Measurements from ENCODE around the gene LFNG. TPM values are rescaled to one million over a fixed set of nuclear protein-coding genes. Genes with fewer than 3 reads are reported as not detected.

LFNG gene
- 0.76 and 4.3 TPM in 2 replicates for total RNA-seq (2011; cell fraction: chromatin; rRNA removed; ENCODE audit: low replicate concordance)
- total RNA-seq (2011; cell fraction: nucleolus; rRNA removed) = 3.6 and 4.7 TPM in 2 replicates
- 2.0 and 2.1 TPM in 2 replicates for total RNA-seq (2011; cell fraction: nucleoplasm; rRNA removed)
- total RNA-seq (2014; rRNA removed) = 0.49 and 0.73 TPM in 2 replicates
- total RNA-seq (2014; rRNA removed; fragmentation: Illumina TruSeq; extraction: Trizol) = 0.18 and 0.22 TPM in 2 replicates
- 0.25 and 0.30 TPM in 2 replicates for total RNA-seq (2015; rRNA removed; fragmentation: Illumina TruSeq; extraction: Trizol)
- 0.81 and 0.89 TPM in 2 replicates for total RNA-seq (2021)
- 0.86 and 1.2 TPM in 2 replicates for polyA plus RNA-seq (2011; rRNA removed)
- 1.4 and 2.5 TPM in 2 replicates for polyA plus RNA-seq (2011; cell fraction: cytosol; rRNA removed)
- 4.7 and 6.5 TPM in 2 replicates for polyA plus RNA-seq (2011; cell fraction: nucleus; rRNA removed)
- 0.43 and 0.47 TPM in 2 replicates for polyA plus RNA-seq (2012)
- polyA plus RNA-seq (2014; fragmentation: Illumina TruSeq; extraction: Trizol) = 0.24 and 0.39 TPM in 2 replicates
- polyA plus RNA-seq (2014; fragmentation: Nextera tagmentation; extraction: Ambion mirVana) = under 1 TPM in 1 of 2 experiments, not detected in 1; 0.03 TPM
- polyA plus RNA-seq (2014; rRNA removed) = 0.25 and 0.28 TPM in 2 replicates
- polyA minus RNA-seq (2011; rRNA and poly(A)+ RNA removed) = 0.45 and 0.49 TPM in 2 replicates
- 0.91 and 1.0 TPM in 2 replicates for polyA minus RNA-seq (2011; cell fraction: cytosol; rRNA and poly(A)+ RNA removed)
- polyA minus RNA-seq (2011; cell fraction: nucleus; rRNA and poly(A)+ RNA removed) = 3.6 and 3.8 TPM in 2 replicates
- percentile 32 among the genes with signal in this experiment for Bru-seq, nascent RNA
- BruChase-seq, experiment 1, labeled RNA remaining after a 2-hour chase = percentile 6 among the genes with signal in this experiment
- percentile 10 among the genes with signal in this experiment for BruChase-seq, experiment 2, labeled RNA remaining after a 6-hour chase
- long read RNA-seq, experiment 1 = 0 reads
- long read RNA-seq, experiment 2 = 0 reads
- long read RNA-seq, experiment 3 = 0 reads

GRCh38 chr7:2519119-2519930, at the start of gene LFNG:
Gene LFNG, plus strand, starts transcription at chr7:2519774. Its CDS starts 88 bp downstream, at chr7:2519862.
- H3K4me1 ChIP-seq (replicated peaks in 1 of 2; ENCODE audit: control insufficient read depth in 2 of 2, insufficient read depth in 2 of 2, low read length in 2 of 2) = peaks cover 0 to 76% of the 10 kb centered on the region in 2 experiments
- H3K79me2 ChIP-seq (ENCODE audit: control insufficient read depth, insufficient read depth, low read length) = no peaks in the 10 kb centered on the region
- CTCF ChIA-PET (ENCODE audit: low intra/inter-chr PET ratio) = no interaction called here
- DNase-seq (ENCODE audit: extremely low read depth in 1 of 4, low spot score in 3 of 4) (peak; percentile 93 to 99 (median 98)), ATAC-seq (peak; percentile 96), FAIRE-seq (peak; percentile 48)
- H3K4me3 ChIP-seq = peak within 1 kb of the TSS; percentile 34
- no TSS peak for BruUV-seq (replicated peaks)
- no peaks in the 10 kb centered on the region for H3K9me1 ChIP-seq (ENCODE audit: control insufficient read depth, insufficient read depth, low read length)
- 3% methylated on average over 14 of the region's 95 CpGs for WGBS (ENCODE audit: insufficient coverage, low coverage, missing lambda C conversion rate)
- peak within 1 kb of the TSS; percentile 68 for H3K4me2 ChIP-seq (ENCODE audit: insufficient read depth, low read length)
- no peaks in the 10 kb centered on the region for H3K36me3 ChIP-seq (ENCODE audit: control insufficient read depth, insufficient read depth, low read length)
- intact Hi-C loops (cut with micrococcal nuclease) (no loop called here), in situ Hi-C loops (cut with MboI) (no loop called here)
- peak within 1 kb of the TSS; percentile 80 for H2AFZ ChIP-seq (ENCODE audit: low read depth, low read length)
- H3K27ac ChIP-seq (ENCODE audit: extremely low read depth, low read depth, low read length) = no peak within 1 kb of the TSS
- H3K27me3 ChIP-seq (ENCODE audit: control insufficient read depth in 2 of 2, insufficient read depth in 2 of 2, low read length in 2 of 2) = peaks cover 0 to 30% of the 10 kb centered on the region in 2 experiments; a peak in 2 of 5 replicates
- peak within 1 kb of the TSS in 1 of 2 experiments; percentile 89; a peak in 2 of 4 replicates for H3K9ac ChIP-seq (ENCODE audit: insufficient read depth in 1 of 2, low read depth in 2 of 2, low read length in 2 of 2)
- POLR2A ChIA-PET = no interaction called here
- no peaks in the 10 kb centered on the region for H3K9me3 ChIP-seq (replicated peaks; ENCODE audit: control insufficient read depth, insufficient read depth, low read depth, low read length)
- H4K20me1 ChIP-seq (replicated peaks; ENCODE audit: control insufficient read depth, insufficient read depth, low read length) = peaks cover 4% of the 10 kb centered on the region
- TF ChIP-seq DACH1 (IDR thresholded peaks at IDR 0.05; ENCODE audit: partially characterized antibody) (no peak), THAP12 (CRISPR knock-in tag; IDR thresholded peaks at IDR 0.05) (0 out of 2 replicates have a peak, but pooled peaks have one; percentile 21), TBP (optimal IDR thresholded peaks at IDR 0.05; ENCODE audit: low read depth, low read length) (peak; percentile 56), CXXC5 (CRISPR knock-in tag; IDR thresholded peaks at IDR 0.05) (peak; percentile 76), SMARCB1 (IDR thresholded peaks at IDR 0.05; ENCODE audit: insufficient read length, low read depth) (no peak), ZNF140 (CRISPR knock-in tag; IDR thresholded peaks at IDR 0.05) (no peak), RBM15 (IDR thresholded peaks at IDR 0.05; ENCODE audit: insufficient read depth, low read length) (no peak), GTF2B (IDR thresholded peaks at IDR 0.05; ENCODE audit: extremely low read depth, insufficient read length) (no peak), ZNF232 (CRISPR knock-in tag; IDR thresholded peaks at IDR 0.05) (no peak), RB1 (IDR thresholded peaks at IDR 0.05; ENCODE audit: low read depth) (peak; percentile 77; the same call in 1 of the 2 replicates), DPF2 (IDR thresholded peaks at IDR 0.05) (no peak), PHF8 (IDR thresholded peaks at IDR 0.05; ENCODE audit: borderline replicate concordance, low read length) (peak; percentile 55; the same call in 1 of the 2 replicates), FOS (IDR thresholded peaks at IDR 0.05; ENCODE audit: extremely low read depth, insufficient read length) (peak; percentile 22), NONO (IDR thresholded peaks at IDR 0.05; ENCODE audit: low read depth in 2 of 2, low read length in 1 of 2) (peak in 1 of 2 experiments; percentile 38; a peak in 1 of 4 replicates), FOXP1 (CRISPR knock-in tag; IDR thresholded peaks at IDR 0.05) (no peak)
